HG03354 (cell line): ENCODE data around the gene IFIT1.
"Not testable (repeated sequence)": the region's sequence is repeated elsewhere in the genome, so short reads cannot be mapped to it uniquely, and the experiment has no call there.

Source experiments
- ATAC-seq: cut with Tn5 transposase; IDR thresholded peaks from one replicate; pipeline ENCODE4 v1.9.1; 2021; ENCODE audit warnings: mild to moderate bottlenecking; ENCODE audit not compliant: unreplicated experiment, poor library complexity, severe bottlenecking

The IFIT1 gene

DNA sequence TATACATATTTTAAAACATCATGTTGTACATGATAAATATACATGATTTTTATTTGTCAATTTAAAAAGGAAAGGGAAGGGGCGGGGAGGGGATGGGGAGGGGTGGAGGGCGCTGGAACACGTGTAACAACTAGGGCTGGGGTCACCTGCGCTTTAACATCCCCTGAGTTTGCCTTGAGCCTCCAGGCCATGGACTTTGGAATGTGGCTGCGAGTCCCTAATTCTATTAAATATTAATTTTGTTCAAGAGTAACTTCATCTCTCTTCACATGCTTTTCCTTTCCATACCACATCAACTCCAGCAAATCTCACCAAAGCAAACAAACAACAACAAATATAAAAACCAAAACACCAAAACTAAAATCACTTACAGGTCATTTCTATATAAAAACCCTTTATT, 32.6 kb downstream of the IFIT1 start:
- no peak for ATAC-seq

- ATAC-seq = peak; percentile 60
These were observed 33.9 kb downstream of the IFIT1 start for GRCh38 chr10:89426230-89426868.

DNA sequence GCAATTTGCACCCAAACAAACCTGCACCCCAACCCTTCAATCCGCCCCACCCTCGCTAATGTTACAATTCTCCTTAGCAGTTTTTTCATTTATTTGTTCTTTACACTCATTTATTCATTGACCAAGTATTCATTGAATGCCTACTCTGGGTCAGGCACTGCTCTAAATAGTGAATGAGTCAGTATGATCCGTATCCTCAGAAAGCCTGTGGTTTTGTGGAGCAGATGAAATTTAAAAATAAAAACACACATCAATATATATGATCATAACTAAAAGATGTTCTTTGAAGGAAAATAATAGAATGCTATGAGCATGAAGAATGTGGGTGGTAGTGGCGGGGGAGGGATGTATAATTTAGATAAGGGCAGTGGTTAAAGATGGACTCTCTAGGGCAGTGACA, 35.2 kb downstream of the IFIT1 start:
- no peak for ATAC-seq

DNA sequence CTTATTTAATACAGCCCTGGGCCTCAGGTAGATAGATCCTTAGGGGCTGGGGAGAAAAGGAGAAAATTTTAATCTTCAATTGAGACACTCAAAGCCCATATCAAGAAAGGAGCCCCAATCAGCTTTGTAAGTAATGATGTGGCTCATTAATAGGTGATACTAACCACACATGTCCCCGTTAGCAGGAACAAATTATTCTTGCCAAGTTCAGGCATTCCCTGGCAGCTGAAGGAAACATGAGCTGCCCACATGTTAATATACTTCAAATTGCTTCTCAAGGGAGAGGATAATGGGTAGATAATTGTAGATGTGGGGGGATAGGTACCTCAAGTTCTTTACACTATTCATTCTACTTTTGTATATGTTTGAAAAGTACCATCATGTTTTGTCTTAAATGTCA, 36.5 kb downstream of the IFIT1 start:
- no peak for ATAC-seq

GRCh38 chr10:89431977-89432376, 39.6 kb downstream of the IFIT1 start:
- ATAC-seq = no peak

- no peak for ATAC-seq
These were observed 46.1 kb downstream of the IFIT1 start for GRCh38 chr10:89438525-89438924.

DNA sequence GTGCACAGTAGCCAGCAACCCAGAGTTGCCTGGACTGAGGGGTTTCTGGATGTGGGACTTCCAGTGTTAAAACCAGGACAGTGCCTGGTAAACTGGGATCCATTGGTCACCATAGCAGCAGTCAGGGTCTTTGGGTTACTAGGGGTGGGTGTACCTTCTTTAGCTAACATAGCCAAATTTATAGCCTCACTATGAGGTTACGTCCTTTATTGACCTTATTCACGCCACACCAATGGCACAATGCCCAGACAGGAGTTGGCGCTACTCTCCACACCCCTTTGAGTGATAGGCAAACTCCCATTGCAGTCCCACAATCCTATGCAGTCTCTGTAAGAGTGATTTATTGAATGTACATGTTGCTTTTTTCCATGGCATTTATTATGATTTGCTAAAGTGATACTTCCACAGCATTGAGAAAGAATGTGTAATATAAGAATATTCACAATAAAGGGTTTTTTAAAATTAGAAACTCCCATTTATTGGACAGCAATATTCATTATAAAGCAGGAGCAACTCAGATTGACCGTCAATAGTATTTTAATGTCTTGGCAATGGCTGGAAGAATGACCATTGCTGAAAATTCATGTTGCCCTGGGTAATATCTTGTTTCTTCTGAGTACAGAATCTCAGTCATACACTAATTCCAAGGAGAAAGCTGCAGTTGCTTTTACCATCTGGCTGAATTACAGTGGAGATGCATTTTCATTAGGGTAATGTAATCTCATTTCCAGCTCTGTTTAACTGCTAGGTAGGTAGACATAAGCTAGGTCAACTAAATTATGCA, 48.0 kb downstream of the IFIT1 start:
- ATAC-seq = no peak

DNA sequence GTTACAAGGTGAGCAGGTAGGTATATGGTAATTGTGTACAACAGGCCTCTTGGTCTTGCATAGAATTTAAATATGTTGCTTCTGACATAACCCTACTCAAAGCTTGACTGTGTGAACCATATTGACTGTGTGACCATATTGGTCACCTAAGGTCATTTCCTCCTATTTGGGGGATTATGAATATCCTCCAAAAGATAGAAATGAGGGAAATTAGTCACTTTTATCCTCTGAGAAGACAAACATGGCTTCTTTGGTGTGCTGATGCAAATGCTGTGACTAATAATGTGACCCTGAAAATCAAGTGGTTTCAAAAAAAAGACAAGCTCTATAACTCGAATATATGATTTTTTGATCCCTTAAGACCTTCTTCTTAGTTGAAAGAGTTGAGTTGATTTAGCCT, 49.9 kb downstream of the IFIT1 start:
- ATAC-seq = no peak

GRCh38 chr10:89444819-89445218, 52.4 kb downstream of the IFIT1 start:
- ATAC-seq = not testable (repeated sequence)

GRCh38 chr10:89450901-89451300, 58.5 kb downstream of the IFIT1 start:
- ATAC-seq = no peak

DNA sequence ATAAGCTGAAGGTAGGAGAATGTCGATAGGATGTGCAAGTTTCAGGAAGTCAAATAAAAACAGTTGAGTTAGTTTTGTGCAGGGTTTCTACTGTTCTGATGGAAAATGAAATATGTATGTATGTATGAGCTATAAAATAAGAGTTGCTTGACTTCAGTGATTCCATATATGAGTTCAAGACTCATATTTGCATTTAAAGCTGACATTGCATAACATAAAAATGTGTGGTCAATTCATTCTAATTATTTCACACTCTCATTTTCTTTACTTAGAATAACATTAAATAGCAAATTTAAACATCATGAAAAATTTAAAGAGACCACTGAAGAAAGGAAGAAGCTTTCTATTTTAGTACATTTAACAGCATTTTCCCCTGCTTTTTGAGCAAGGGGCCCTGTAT, 59.8 kb downstream of the IFIT1 start:
- ATAC-seq = no peak

DNA sequence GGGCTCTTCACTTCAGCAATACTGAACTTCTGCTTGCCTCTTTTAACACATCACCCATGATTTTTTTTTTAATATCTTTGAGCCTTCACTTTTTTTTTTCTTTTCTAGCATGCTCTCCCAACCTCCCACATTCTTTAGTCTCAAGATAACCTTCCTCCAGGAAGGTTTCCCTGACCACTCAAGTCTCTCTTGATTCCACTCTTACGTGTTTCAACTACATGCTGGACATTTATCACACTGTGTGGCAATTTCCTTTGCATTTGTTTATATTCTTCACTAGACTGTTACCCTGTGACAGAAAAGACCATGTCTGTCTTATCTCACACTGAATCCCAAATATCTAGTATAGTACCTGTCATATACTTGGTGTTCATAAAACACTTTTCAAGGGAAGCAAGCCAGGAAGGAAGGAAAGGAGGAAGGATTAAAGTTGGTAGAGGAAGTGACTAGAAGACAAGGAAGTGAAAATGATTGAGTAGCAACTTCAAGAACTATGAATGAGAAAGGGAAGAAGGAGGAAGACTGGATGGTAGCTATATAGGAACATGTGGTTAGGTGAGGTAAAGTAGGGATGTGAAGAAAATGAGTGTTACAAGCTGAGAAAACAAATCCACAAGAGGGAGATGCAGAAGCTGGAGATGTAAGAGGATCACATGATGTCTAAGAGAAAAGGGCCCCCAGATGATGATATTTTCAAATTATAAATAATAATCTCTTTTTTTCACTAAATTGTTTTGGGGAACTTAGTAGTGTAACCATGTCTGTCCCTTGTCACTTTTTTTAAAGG, 62.3 kb downstream of the IFIT1 start:
- no peak for ATAC-seq
